Neural cell (in vitro differentiated cells): ENCODE data around the gene JMJD4.

Experiments used
- CTCF ChIP-seq: fragments of 450-650 bp; IDR thresholded peaks from 2 replicates; pipeline ENCODE4 v1.5.1; 2014; ENCODE audit warnings: antibody characterized with exemption, mild to moderate bottlenecking, moderate library complexity; ENCODE audit not compliant: poor library complexity, severe bottlenecking
- EP300 ChIP-seq: fragments of 450-650 bp; conservative IDR thresholded peaks from 2 replicates; pipeline ENCODE4 v1.6.1; 2014; ENCODE audit warnings: antibody characterized with exemption, mild to moderate bottlenecking, moderate library complexity; ENCODE audit not compliant: poor library complexity, severe bottlenecking
- EZH2 ChIP-seq: fragments of 200-600, 300-800 bp; shearing (Covaris generic), sonication (generic); IDR thresholded peaks from 2 replicates; pipeline ENCODE4 v1.6.1; 2014; ENCODE audit warnings: antibody characterized with exemption, low read length, borderline replicate concordance, mild to moderate bottlenecking; ENCODE audit not compliant: insufficient read depth, poor library complexity, severe bottlenecking
- POLR2AphosphoS5 ChIP-seq: IDR thresholded peaks from 2 replicates; pipeline ENCODE4 v1.6.1; 2012
- RAD21 ChIP-seq: fragments of 450-650 bp; conservative IDR thresholded peaks from 2 replicates; pipeline ENCODE4 v1.6.1; 2014; ENCODE audit warnings: antibody characterized with exemption, mild to moderate bottlenecking, moderate library complexity
- SMC3 ChIP-seq: fragments of 450-650 bp; conservative IDR thresholded peaks from 2 replicates; pipeline ENCODE4 v1.6.1; 2014; ENCODE audit warnings: antibody characterized with exemption, mild to moderate bottlenecking, moderate library complexity; ENCODE audit not compliant: poor library complexity
- TAF1 ChIP-seq: IDR thresholded peaks from 2 replicates; pipeline ENCODE4 v1.6.1; 2012; ENCODE audit warnings: low read depth

DNA sequence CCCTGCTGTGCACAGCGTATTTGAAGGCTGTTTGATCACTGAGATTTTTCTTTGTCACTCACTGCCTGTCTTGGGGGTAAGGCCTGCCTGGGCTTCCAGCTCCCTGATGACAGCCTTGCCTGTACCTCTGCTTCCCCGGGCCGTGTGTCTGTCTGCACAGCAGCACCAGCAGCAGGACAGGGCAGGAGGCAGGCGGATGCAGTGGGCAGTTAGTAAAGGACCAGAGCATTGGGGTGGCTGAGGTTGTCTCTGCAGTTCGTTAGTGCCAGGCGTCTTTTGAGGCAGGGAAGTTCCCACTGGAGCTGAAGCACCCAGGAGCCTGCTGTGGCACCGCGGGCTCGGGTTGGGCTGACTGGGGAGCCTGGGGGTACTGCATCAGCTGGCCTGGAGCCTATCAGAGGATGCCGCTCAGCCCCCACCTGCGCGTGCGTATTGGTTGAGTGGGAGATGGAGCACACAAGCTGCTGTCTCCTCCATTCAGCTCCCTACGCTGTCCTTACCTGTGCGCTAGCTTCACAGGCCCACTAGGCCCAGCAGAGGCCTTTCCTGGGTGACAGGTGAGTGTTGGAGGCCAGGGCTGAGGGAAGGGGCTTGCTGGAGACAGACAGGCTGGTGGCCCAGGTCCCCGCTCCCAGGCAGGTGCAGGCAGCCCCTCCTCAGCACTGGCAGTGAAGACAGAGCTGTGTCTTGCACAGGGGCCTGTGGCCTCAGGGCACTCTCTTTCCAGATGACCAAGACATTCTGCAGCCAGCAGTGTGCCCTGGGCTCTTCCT lies 28.3 kb upstream of the JMJD4 start:
- no peak for TF ChIP-seq CTCF
- no peak for TF ChIP-seq POLR2AphosphoS5
- no peak for TF ChIP-seq EZH2
- no peak for TF ChIP-seq EP300
- no peak for TF ChIP-seq RAD21
- TF ChIP-seq TAF1 = no peak
- no peak for TF ChIP-seq SMC3
